B cell (primary cell): ENCODE data around the gene GLIS1. TPM values are rescaled to one million over a fixed set of nuclear protein-coding genes. Genes with fewer than 3 reads are reported as not detected.

Experiments used
- ATAC-seq: fragments of 200-7000 bp; cut with Tn5 transposase; one replicate; pipeline ENCODE4 v1.10.0; 2021; ENCODE audit warnings: low read depth, mild to moderate bottlenecking, moderate number of reproducible peaks, moderate library complexity
- CTCF ChIA-PET: fragments of 350-600 bp; sonication (Branson Sonifier 250); formaldehyde crosslinking; loops from one replicate; lab custom pipeline; 2021; ENCODE audit warnings: antibody characterized with exemption, inconsistent platforms; lab: Charles Lee
- POLR2A ChIA-PET: fragments of 350-600 bp; sonication (Branson Sonifier 250); formaldehyde crosslinking; loops from one replicate; lab custom pipeline; 2021; ENCODE audit warnings: antibody characterized with exemption; lab: Charles Lee
- DNase-seq: peaks from one replicate; pipeline ENCODE4 v3.0.0; 2013
- H2AFZ ChIP-seq: 2 replicates; pipeline ENCODE4 v1.6.1; 2012; ENCODE audit warnings: mild to moderate bottlenecking, low read depth, low read length; ENCODE audit not compliant: insufficient read depth, poor library complexity, severe bottlenecking
- H3K27ac ChIP-seq, 2 donors: 1 replicate in 1 of 2; 2 replicates in 1 of 2; pipeline ENCODE4 v1.5.1; 2012 to 2013; ENCODE audit warnings: low read length in 2 of 2, mild to moderate bottlenecking in 2 of 2, moderate library complexity in 1 of 2
- H3K27me3 ChIP-seq, 4 experiments: fragments of 200-600 bp in 1 of 4; sonication (generic) in 1 of 4; replicated peaks in 1 of 4; 1 replicate in 2 of 4; 2 replicates in 2 of 4; pipeline versions ENCODE4 v1.6.1 to v1.7.0; 2013 to 2016; ENCODE audit warnings: low read length in 3 of 4, mild to moderate bottlenecking in 2 of 4, mixed read lengths in 1 of 4, moderate library complexity in 1 of 4; ENCODE audit not compliant: insufficient read depth in 4 of 4, control insufficient read depth in 3 of 4; ENCODE audit errors: control extremely low read depth in 1 of 4
- H3K36me3 ChIP-seq, 2 experiments: replicated peaks in 1 of 2; 1 replicate in 1 of 2; 2 replicates in 1 of 2; pipeline versions ENCODE4 v1.6.1 to v1.7.1; 2013; ENCODE audit warnings: low read length in 1 of 2; ENCODE audit not compliant: insufficient read depth in 2 of 2, control insufficient read depth in 1 of 2; ENCODE audit errors: control extremely low read depth in 1 of 2, extremely low read depth in 1 of 2
- H3K4me1 ChIP-seq, 2 donors: fragments of 200-600 bp in 1 of 2; sonication (generic) in 1 of 2; 1 replicate in 1 of 2; 2 replicates in 1 of 2; pipeline versions ENCODE4 v1.5.1 to v1.6.1; 2013 to 2017; ENCODE audit warnings: low read length in 2 of 2; ENCODE audit not compliant: control insufficient read depth in 2 of 2, insufficient read depth in 2 of 2
- H3K4me2 ChIP-seq: replicated peaks from 2 replicates; pipeline ENCODE3; 2012; ENCODE audit warnings: mild to moderate bottlenecking, low read depth, low read length; ENCODE audit not compliant: poor library complexity, severe bottlenecking
- H3K4me3 ChIP-seq, 5 experiments: fragments of 200-600 bp in 1 of 5; sonication (generic) in 1 of 5; 1 replicate in 3 of 5; 2 replicates in 2 of 5; pipeline versions ENCODE4 v1.5.1 to v1.7.0; 2011 to 2016; ENCODE audit warnings: low read length in 4 of 5, mild to moderate bottlenecking in 4 of 5, low read depth in 2 of 5, control low read depth in 1 of 5, moderate library complexity in 1 of 5; ENCODE audit not compliant: insufficient read depth in 1 of 5; ENCODE audit errors: control extremely low read depth in 1 of 5, extremely low read depth in 1 of 5
- H3K79me2 ChIP-seq: fragments of 200-600 bp; sonication (generic); one replicate; pipeline ENCODE4 v1.6.0; 2016; ENCODE audit warnings: low read length; ENCODE audit not compliant: control insufficient read depth, insufficient read depth
- H3K9ac ChIP-seq: fragments of 200-600 bp; sonication (generic); 2 replicates; pipeline ENCODE4 v1.6.1; 2017; ENCODE audit warnings: mild to moderate bottlenecking, low read length, moderate library complexity
- H3K9me3 ChIP-seq, 3 donors: one replicate each; pipeline versions ENCODE4 v1.6.1 to v1.7.1; 2013; ENCODE audit warnings: low read length in 2 of 3; ENCODE audit not compliant: control insufficient read depth in 2 of 3, insufficient read depth in 1 of 3; ENCODE audit errors: control extremely low read depth in 1 of 3
- H4K20me1 ChIP-seq: 2 replicates; pipeline ENCODE4 v1.6.0; 2012; ENCODE audit warnings: mild to moderate bottlenecking, low read length; ENCODE audit not compliant: insufficient read depth, control insufficient read depth, poor library complexity, severe bottlenecking
- H3K27ac Mint-ChIP-seq: one replicate; pipeline ENCODE4 v1.8.0; 2021; ENCODE audit warnings: mixed read lengths
- H3K27me3 Mint-ChIP-seq: one replicate; pipeline ENCODE4 v1.8.0; 2021; ENCODE audit warnings: mixed read lengths
- H3K4me1 Mint-ChIP-seq: one replicate; pipeline ENCODE4 v1.8.0; 2021; ENCODE audit warnings: mixed read lengths
- H3K4me3 Mint-ChIP-seq: one replicate; pipeline ENCODE4 v1.8.0; 2021; ENCODE audit warnings: mixed read lengths
- H3K9me3 Mint-ChIP-seq: one replicate; pipeline ENCODE4 v1.8.0; 2022; ENCODE audit warnings: mixed read lengths; ENCODE audit not compliant: insufficient read depth
- EZH2 ChIP-seq: IDR thresholded peaks from 2 replicates; pipeline ENCODE4 v1.6.1; 2012; ENCODE audit warnings: borderline replicate concordance, low read depth, mild to moderate bottlenecking, moderate library complexity, low read length; ENCODE audit not compliant: insufficient read depth, poor library complexity, severe bottlenecking
- WGBS: methylation state at CpG from one replicate; pipeline ENCODE4 v1.1.5; 2013; ENCODE audit warnings: missing lambda C conversion rate; ENCODE audit not compliant: insufficient coverage; 5-methylcytosine and 5-hydroxymethylcytosine counted together
- intact Hi-C: fragments of 100-400 bp; cut with micrococcal nuclease; formaldehyde crosslinking; loops from one replicate; pipeline ENCODE4 v1.10.0; 2022
- polyA plus RNA-seq: library from polyadenylated mRNA; depleted of rRNA; stranded (reverse); fragments of >200 nt; gene quantifications from 2 replicates; pipeline ENCODE4 v1.2.3, GENCODE V29; 2012
- total RNA-seq, 2 donors: library from RNA; stranded (reverse); fragments of 120-200 nt in 1 of 2; gene quantifications; 1 replicate in 1 of 2; 2 replicates in 1 of 2; pipeline versions ENCODE4 v1.2.3 to v1.2.4, GENCODE V29; 2013 to 2022
- TF ChIP-seq, protein P1 (sequence below): fragments of 200-600 bp; IDR thresholded peaks from one replicate; pipeline ENCODE4 v1.8.0; 2022; ENCODE audit warnings: antibody characterized with exemption, mild to moderate bottlenecking

Gene GLIS1
- total and polyA plus RNA-seq, 2 donors (not counting 1 experiment from before 2014, with no cell fraction given) = not detected

DNA sequence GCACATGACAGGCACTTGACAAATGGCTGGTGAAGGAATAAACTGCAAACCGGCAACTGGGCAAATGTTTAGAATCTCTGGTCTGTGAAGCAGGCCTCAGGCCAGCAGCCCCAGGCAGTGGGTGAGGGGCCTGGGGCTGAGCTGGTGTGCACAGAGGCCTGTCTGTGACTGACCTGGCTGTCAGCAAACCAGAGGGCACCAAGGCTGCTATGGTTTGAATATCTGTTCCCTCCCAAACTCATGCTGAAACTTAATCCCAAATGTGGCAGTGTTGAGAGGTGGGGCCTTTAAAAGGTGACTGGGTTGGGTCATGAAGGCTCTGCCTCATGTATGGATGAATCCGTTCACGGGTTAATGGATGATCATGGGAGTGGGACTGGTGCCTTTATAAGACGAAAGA is 140.0 kb downstream of the GLIS1 start:
- Mint-ChIP-seq H3K9me3 (no peaks in the 10 kb centered on the region), H3K27ac (no peak overlapping the region), H3K27me3 (no peaks in the 10 kb centered on the region), H3K4me1 (no peaks in the 10 kb centered on the region), H3K4me3 (no peak overlapping the region)
- DNase-seq = no peak
- H3K9me3 ChIP-seq = no peaks in the 10 kb centered on the region
- no peak overlapping the region for H3K4me3 ChIP-seq
- no peaks in the 10 kb centered on the region for H3K79me2 ChIP-seq
- TF ChIP-seq, protein P1, sequence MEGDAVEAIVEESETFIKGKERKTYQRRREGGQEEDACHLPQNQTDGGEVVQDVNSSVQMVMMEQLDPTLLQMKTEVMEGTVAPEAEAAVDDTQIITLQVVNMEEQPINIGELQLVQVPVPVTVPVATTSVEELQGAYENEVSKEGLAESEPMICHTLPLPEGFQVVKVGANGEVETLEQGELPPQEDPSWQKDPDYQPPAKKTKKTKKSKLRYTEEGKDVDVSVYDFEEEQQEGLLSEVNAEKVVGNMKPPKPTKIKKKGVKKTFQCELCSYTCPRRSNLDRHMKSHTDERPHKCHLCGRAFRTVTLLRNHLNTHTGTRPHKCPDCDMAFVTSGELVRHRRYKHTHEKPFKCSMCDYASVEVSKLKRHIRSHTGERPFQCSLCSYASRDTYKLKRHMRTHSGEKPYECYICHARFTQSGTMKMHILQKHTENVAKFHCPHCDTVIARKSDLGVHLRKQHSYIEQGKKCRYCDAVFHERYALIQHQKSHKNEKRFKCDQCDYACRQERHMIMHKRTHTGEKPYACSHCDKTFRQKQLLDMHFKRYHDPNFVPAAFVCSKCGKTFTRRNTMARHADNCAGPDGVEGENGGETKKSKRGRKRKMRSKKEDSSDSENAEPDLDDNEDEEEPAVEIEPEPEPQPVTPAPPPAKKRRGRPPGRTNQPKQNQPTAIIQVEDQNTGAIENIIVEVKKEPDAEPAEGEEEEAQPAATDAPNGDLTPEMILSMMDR = no peak
- no peak for TF ChIP-seq EZH2
- POLR2A ChIA-PET = no interaction called here
- CTCF ChIA-PET = no interaction called here
- H4K20me1 ChIP-seq = no peaks in the 10 kb centered on the region
- H3K9ac ChIP-seq = no peak overlapping the region
- H3K4me2 ChIP-seq = no peak overlapping the region
- WGBS = 100% methylated on average over 4 of the region's 4 CpGs
- no peaks in the 10 kb centered on the region for H3K36me3 ChIP-seq
- no peaks in the 10 kb centered on the region for H3K27me3 ChIP-seq
- H3K27ac ChIP-seq = no peak overlapping the region
- H2AFZ ChIP-seq = no peak overlapping the region
- intact Hi-C loops = no loop called here
- H3K4me1 ChIP-seq = no peaks in the 10 kb centered on the region
- ATAC-seq = no peak

DNA sequence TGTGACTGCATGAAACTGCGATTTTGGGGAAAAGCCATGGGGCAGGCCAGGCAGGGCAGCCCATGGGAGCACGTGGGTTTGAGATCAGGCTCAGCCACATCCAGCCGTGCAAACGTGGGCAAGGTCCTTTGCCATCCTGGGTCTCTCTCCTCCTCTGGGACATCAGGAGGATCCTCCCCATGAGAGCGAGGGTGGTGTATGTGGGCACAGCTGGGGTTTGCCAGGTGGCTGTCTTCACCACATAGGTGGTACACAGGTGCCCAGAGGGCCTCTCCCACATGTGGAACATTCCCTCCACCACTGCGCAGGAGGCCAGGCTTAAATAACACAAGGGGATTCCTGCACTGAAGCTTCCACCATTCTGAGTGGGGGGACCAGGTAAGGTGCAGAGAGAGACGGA is 143.1 kb downstream of the GLIS1 start:
- H3K9me3 ChIP-seq = no peaks in the 10 kb centered on the region
- CTCF ChIA-PET = no interaction called here
- intact Hi-C loops = no loop called here
- H3K9ac ChIP-seq = no peak overlapping the region
- no peaks in the 10 kb centered on the region for H3K36me3 ChIP-seq
- Mint-ChIP-seq H3K27ac (no peak overlapping the region), H3K9me3 (no peaks in the 10 kb centered on the region), H3K4me3 (no peak overlapping the region), H3K27me3 (no peaks in the 10 kb centered on the region), H3K4me1 (no peaks in the 10 kb centered on the region)
- no peak for ATAC-seq
- H3K4me1 ChIP-seq = no peaks in the 10 kb centered on the region
- no peak overlapping the region for H2AFZ ChIP-seq
- no peaks in the 10 kb centered on the region for H3K79me2 ChIP-seq
- no peak overlapping the region for H3K4me2 ChIP-seq
- POLR2A ChIA-PET = no interaction called here
- no peak overlapping the region for H3K27ac ChIP-seq
- no peaks in the 10 kb centered on the region for H3K27me3 ChIP-seq
- 93% methylated on average over 3 of the region's 7 CpGs for WGBS
- H4K20me1 ChIP-seq = no peaks in the 10 kb centered on the region
- TF ChIP-seq, protein P1 = no peak
- TF ChIP-seq EZH2 = no peak
- H3K4me3 ChIP-seq = no peak overlapping the region
- DNase-seq = no peak
